Activated T-cell treated with anti-CD3 and anti-CD28 coated beads for 48 hours (primary cell): ENCODE results near the gene ZNF853.
"Not testable (repeated sequence)": the region's sequence is repeated elsewhere in the genome, so short reads cannot be mapped to it uniquely, and the experiment has no call there.

Experiments used
- DNase-seq: peaks from one replicate; pipeline ENCODE4 v3.0.0-alpha.2; 2020; ENCODE audit warnings: low read depth

The ZNF853 gene

DNA sequence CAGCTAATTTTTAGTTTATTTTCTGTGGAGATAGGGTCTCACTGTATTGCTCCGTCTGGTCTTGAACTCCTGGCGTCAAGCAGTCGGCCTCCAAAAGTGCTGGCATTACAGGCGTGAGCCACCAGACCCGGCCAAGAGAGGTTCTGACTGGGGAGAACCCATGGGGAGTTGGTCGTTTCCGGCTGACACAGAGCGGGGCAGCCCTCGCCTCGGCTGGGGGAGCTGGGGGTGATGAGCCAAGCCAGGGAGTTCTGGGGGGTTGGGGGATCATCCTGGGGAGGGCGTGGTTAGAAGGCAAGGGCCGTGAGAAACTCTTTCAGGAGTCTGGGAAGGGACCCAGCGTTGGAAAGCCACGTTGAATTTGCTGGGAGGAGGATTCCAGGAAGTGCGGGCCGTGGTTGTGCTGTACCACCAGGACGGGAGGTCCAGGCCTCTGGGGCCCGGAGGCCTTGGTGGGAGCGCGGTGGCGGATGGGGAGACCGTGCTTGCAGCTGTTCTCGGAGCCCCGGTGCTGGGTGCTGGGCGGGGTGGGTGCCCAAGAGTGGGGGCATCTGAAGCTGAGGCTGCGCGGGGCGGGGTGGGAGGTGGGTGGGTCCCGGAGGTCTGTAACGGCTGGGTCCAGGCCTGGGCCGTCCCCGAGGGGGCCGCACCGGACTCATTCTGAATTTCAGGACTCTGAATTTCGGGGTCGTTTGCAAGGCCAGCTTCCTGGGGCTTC lies 8.4 kb upstream of the ZNF853 start:
- no peak for DNase-seq

DNA sequence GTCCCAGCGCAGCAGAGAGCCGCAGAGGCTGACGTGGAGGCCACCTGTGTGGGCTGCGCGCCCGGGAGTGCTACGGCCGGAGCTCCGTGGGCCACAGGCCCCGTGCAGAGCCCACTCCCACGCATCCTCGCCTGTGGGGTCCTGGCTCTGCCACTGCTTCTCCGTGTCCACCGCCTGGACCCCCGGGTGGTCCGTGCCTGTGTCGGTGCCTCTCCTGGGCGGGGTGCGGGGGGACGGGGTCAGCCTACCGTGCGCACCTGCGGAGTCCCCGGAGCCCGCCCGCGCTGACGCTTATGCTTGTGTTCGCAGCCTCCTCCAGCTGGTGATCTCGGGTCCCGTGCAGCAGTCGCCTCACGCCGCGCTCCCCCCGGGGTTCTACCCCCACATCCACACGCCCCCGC lies 7.8 kb upstream of the ZNF853 start:
- DNase-seq, result no peak

DNA sequence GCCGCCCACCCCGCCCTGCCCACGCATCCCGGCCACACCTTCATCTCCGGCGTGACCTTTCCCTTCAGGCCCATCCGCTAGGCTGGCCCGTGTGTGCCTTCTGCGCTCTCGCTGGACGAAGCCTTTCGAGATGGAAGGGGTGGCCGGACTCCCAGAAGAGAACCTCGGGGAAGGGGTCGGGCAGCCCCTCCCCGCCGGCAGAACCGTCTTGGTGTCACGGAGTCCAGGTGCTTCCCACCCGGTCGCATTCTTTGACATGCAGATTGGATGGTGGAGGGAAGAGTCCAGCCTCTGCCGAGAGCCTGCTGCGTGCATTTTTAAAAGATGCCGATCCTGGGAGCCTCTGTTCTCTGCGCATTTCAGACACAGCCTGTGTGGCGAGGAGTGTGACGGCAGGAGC lies 7.3 kb upstream of the ZNF853 start:
- no peak for DNase-seq

GRCh38 chr7:6608794-6609193 lies 6.6 kb upstream of the ZNF853 start:
- DNase-seq, result no peak

DNA sequence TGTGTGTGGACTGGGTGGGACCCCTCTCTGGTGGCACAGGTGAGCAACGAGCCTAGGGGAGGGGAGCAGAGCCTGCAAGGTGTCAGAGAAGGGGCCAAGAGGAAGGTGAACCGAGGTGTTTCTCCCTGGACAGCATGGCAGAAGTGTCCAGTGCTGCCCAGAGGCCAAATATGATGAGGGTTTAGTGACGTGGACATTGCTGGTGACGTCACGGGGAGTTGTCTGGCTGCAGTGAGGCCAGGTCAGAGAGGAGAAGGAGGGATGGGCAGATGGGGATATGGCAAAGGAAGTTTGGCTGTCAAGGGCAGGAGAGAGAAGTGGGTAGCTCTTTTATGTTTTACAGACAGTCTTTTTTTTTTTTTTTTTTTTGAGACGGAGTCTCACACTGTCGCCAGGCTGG lies 2.6 kb upstream of the ZNF853 start:
- no peak for DNase-seq

- DNase-seq, result no peak
Observed at GRCh38 chr7:6613706-6614105, 1.7 kb upstream of the ZNF853 start.

DNA sequence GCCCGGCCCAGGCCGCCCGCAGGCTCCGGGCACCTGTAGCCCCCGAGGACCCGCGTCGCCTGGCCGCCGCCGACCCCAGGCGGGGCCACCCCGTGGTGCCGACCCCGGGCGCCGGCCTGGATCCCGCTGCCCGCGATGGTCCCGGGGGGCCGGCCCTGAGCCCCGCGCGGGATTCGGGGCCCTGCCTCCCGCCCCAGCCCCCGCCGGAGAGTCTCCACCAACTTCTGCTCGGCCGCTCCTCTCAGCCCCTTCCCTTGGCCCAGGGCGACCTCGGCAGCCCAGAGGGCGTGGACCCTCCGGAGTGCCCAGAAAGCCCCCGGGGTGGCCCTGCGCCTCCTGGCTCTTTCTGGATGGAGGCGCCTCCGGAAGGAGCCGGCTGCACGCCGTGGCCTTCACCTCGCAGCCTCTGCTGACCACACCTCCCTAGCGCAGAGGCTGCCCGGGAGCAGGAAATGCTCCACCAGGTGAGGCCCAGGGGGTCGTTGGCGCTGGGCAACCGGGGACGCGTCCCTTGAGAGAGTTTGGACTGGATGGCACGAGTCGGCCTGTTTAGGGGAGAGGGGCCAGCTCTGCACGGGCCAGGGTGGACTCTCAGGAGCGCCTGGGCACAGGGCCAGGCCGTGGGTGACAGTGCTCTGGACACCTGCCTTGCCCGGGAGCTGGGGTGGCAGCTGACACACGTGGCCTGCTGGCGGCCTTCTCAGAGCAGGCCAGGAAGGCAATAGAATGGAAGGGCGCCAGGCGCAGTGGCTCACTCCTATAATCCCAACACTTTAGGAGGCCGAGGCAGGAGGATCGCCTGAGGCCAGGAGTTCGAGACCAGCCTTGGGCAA lies 529 bp downstream of the ZNF853 start:
- no peak for DNase-seq

GRCh38 chr7:6616854-6617643 lies 1.6 kb downstream of the ZNF853 start:
- DNase-seq, result no peak

DNA sequence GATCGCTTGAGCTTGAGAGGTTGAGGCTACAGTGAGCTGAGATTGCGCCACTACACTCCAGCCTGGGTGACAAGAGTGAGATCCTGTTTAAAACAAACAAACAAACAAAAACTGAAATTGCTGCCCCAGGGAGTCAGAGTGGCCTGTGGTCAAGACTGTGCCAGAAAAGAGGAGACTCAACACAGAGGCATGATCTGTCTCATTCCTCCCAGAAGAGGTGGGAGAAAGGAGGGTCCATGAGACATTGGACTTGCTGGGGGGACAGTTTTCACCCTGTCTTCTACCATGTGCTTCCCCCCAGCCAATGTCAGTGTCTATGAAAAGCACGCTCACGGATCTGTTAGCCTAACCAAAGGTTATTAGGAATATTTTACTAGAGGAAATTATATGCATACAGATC lies 3.2 kb downstream of the ZNF853 start:
- no peak for DNase-seq

DNA sequence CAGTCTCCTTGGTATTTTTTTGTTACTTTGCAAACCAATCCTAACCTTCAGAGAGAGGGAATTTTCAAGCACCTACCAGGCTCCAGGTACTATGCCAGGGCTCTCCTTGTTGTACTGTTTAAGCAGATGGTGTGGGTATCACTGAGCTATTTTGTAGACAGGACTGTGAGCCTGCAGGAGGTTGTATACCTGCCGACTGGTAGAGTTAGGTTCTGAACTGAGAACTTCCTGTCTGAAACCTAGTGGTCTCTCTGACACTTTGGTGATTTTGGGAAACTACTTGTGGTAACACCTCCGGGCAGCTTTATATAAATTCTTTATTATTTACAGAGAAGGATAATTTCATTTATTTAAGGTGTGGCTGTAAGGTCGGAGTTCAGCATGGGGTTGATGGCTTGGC lies 4.6 kb downstream of the ZNF853 start:
- no peak for DNase-seq

- no peak for DNase-seq
Observed at GRCh38 chr7:6621195-6622133, 6.1 kb downstream of the ZNF853 start.

DNA sequence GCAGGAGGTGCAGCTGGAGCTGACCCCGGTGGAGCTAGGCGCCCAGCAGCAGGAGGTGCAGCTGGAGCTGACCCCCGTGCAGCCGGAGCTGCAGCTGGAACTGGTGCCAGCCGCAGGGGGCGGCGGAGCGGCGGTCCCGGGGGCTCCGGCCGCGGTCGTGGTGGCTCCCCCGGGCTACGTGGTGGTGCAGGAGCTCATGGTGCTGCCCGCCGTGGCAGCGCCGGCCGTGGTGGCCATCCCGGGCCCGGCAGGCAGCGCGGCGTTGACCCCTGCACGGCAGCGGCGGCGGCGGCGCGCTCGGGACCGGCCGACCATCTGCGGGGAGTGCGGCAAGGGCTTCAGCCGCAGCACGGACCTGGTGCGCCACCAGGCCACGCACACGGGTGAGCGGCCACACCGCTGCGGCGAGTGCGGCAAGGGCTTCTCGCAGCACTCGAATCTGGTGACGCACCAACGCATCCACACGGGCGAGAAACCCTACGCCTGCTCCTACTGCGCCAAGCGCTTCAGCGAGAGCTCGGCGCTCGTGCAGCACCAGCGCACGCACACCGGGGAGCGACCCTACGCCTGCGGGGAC lies 6.8 kb downstream of the ZNF853 start:
- DNase-seq, result no peak

- no peak for DNase-seq
Observed at GRCh38 chr7:6623589-6624245, 8.3 kb downstream of the ZNF853 start.

DNA sequence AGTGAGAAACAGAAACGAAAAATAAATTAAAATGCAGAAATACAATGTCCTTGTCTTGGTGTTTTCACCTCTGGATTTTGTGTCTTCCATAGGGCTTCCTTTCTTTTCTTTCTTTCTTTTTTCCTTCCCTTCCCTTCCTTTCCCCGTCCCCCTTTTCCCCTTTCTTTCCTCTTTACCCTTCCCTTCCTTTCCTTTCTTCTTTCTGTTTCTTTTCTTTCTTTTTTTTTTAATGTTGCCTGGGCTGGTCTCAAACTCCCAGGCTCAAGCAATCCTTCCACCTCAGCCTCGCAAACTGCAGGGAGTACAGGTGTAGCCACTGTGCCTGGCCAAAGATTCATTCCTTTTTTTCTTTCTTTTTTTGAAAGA lies 8.8 kb downstream of the ZNF853 start:
- no peak for DNase-seq

DNA sequence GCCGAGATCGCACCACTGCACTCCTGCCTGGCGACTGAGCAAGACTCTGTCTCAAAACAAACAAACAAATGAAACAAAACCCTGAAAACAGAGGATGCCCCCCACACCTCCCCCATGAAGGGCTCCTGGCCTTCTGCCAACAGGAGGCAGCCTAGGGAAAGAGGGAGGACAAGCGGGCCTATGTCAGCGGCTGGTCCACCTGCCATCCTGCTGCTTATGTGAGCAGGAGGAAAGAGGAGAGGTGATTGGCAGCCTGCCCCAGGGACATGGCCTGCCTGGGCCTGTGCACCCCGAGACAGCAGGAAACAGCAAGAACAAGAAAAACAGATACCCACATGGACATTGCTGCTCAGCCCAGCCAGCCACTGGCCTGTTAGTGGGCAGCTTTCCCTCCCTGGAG lies 12.6 kb downstream of the ZNF853 start:
- no peak for DNase-seq

DNA sequence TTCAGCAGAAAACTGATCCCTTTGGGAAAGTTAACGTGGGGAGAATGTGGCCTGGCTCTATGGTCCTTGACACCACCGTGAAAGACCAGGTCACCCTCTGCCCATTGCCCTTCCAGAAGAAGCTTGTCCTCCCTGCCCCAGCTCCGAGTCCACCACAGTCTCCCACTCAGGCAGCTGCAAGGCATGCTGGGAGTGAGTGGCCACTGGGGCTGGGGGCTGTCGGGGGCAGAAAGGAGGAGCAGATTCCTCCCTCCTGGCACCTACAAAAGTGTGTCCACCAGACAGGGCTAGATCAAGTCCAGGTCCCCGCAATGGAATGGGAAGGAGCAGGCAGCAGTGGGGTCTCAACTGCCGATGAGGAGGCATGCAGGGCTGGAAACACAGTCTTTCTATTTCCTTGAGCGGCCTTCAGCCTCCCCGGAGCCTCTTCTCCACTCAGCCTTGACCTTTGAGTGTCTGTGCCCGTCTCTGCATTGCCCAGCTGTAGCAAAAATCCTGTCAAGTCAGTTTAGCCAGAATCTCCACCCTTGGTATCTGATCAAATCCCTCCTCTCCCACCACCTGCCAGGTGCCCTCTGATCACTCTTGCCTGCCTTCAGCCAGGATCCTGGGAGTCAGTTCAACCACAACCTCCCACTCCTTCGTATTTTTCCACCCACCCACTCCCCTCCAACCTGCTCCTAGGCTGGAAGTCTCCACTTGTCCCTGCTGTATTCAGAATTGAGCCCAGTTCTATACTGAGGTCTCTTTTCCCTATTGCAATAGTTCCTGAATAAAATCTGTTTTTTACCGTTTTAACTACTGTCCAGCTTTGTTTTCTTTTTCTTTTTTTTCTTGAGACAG lies 14.8 kb downstream of the ZNF853 start:
- no peak for DNase-seq

GRCh38 chr7:6631605-6632004 lies 16.2 kb downstream of the ZNF853 start:
- DNase-seq, result no peak

DNA sequence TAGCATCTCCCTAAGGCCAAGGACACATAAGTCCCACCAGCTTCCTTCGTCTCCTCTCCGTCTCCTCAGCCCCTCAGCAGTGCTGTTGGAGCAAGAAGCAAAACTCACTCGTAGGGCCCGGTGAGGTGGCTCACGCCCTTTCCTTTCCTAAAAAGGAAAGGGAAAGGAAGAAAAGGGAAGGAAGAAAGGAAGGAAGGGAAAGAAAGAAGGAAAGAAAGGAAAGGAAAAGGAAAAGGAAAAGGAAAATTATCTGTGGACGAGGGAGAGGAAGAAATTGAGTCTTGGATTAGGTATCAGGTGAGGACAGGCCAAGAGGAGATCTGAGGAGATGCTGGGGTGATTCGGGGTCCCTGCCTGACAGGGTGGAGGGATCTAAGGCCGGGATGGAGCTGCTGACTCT lies 18.6 kb downstream of the ZNF853 start:
- DNase-seq, result no peak

DNA sequence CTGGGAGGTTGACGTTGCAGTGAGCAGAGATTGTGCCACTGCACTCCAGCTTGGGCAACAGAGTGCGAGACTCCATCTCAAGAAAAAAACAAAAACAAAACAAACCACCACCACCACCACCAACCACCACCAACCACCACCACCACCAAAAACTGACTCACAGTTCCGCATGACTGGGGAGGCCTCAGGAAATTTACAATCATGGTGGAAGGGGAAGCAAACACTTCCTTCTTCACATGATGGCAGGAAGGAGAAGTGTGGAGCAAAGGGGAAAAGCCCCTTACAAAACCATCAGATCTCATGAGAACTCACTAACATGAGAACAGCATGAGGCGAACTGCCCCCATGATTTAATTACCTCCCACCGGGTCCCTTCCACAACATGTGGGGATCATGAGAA lies 19.6 kb downstream of the ZNF853 start:
- DNase-seq, result not testable (repeated sequence)
